Measurements from ENCODE around the gene PRDM15. TPM values are rescaled to one million over a fixed set of nuclear protein-coding genes. Genes with fewer than 3 reads are reported as not detected.

Gene PRDM15
- total and polyA plus RNA-seq, 2 donors (not counting 3 experiments of a cell fraction or from before 2014, with no cell fraction given), result 11.8 to 12.9 TPM

DNA sequence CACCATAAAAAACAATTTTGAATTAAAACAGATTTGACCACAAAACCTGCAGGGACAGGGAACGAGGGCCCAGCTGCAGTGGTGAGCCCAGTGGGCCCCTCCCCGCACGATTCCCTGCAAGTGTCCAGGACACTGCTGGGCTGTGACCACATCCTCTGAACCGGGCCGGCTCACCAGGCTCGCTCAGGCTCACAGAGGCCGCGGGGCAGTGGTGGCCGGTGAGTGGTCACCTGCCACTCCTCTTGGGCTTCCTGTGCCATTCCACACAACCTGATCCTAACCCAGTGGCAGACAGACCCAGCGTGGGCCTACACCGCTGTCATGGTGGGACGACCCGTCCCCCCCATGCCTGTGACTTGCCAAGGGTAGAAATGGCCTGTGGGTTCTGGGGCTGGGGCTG is 75.8 kb downstream of the PRDM15 start:
- H3K4me2 ChIP-seq (ENCODE audit: insufficient read depth, low read length), result no peak overlapping the region
- intact Hi-C loops (cut with micrococcal nuclease), result no loop called here
- no peaks in the 10 kb centered on the region for H3K4me1 ChIP-seq (ENCODE audit: control insufficient read depth, extremely low read depth, insufficient read depth, low read length)
- FAIRE-seq (no peak), DNase-seq (ENCODE audit: low read depth, low spot score) (no peak)
- H3K79me2 ChIP-seq (ENCODE audit: control insufficient read depth, insufficient read depth, low read length), result no peaks in the 10 kb centered on the region
- no peaks in the 10 kb centered on the region for H4K20me1 ChIP-seq (replicated peaks; ENCODE audit: control insufficient read depth, extremely low read depth, insufficient read depth, low read length)
- H3K9ac ChIP-seq (replicated peaks; ENCODE audit: extremely low read depth, insufficient read depth, low read length), result no peak overlapping the region
- peaks cover 0 to 11% of the 10 kb centered on the region in 2 experiments for H3K36me3 ChIP-seq (ENCODE audit: control insufficient read depth in 2 of 2, extremely low read depth in 1 of 2, insufficient read depth in 2 of 2, low read length in 2 of 2)
- H3K9me3 ChIP-seq (replicated peaks; ENCODE audit: control insufficient read depth, insufficient read depth, low read length), result no peaks in the 10 kb centered on the region
- dilution Hi-C loops (cut with MboI; ENCODE audit: extremely low pct_ligation_motif_present, low sequenced_read_pairs), result no loop called here
- CTCF ChIA-PET, result interaction anchor here (1.2 kb wide), 1 partner anchor 74 kb away, joined by 3 read pairs; no protein-coding TSS in a partner anchor
- no peaks in the 10 kb centered on the region for H3K9me1 ChIP-seq (replicated peaks; ENCODE audit: control insufficient read depth, extremely low read depth, insufficient read depth, low read length)
- no peak overlapping the region for H3K27ac ChIP-seq (ENCODE audit: insufficient read depth, low read depth, low read length)
- BruUV-seq (replicated peaks), result no TSS peak
- no peak overlapping the region for H3K4me3 ChIP-seq (replicated peaks in 1 of 3; ENCODE audit: insufficient read depth in 1 of 3, low read depth in 1 of 3, low read length in 3 of 3)
- POLR2A ChIA-PET, result no interaction called here
- no peak for TF ChIP-seq MYC (IDR thresholded peaks at IDR 0.05; ENCODE audit: low read depth, low read length)
- TF ChIP-seq EZH2 (IDR thresholded peaks at IDR 0.05; ENCODE audit: borderline replicate concordance, low read depth, low read length, severe bottlenecking), result no peak
- TF ChIP-seq, protein P1, sequence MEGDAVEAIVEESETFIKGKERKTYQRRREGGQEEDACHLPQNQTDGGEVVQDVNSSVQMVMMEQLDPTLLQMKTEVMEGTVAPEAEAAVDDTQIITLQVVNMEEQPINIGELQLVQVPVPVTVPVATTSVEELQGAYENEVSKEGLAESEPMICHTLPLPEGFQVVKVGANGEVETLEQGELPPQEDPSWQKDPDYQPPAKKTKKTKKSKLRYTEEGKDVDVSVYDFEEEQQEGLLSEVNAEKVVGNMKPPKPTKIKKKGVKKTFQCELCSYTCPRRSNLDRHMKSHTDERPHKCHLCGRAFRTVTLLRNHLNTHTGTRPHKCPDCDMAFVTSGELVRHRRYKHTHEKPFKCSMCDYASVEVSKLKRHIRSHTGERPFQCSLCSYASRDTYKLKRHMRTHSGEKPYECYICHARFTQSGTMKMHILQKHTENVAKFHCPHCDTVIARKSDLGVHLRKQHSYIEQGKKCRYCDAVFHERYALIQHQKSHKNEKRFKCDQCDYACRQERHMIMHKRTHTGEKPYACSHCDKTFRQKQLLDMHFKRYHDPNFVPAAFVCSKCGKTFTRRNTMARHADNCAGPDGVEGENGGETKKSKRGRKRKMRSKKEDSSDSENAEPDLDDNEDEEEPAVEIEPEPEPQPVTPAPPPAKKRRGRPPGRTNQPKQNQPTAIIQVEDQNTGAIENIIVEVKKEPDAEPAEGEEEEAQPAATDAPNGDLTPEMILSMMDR (IDR thresholded peaks at IDR 0.05; ENCODE audit: extremely low read depth in 1 of 2, insufficient read depth in 1 of 2, low read depth in 1 of 2, low read length in 2 of 2), result no peak
- TF ChIP-seq, protein P2, sequence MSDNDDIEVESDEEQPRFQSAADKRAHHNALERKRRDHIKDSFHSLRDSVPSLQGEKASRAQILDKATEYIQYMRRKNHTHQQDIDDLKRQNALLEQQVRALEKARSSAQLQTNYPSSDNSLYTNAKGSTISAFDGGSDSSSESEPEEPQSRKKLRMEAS (IDR thresholded peaks at IDR 0.05; ENCODE audit: insufficient read depth, insufficient read length), result no peak
- no peak for TF ChIP-seq FOS (IDR thresholded peaks at IDR 0.05; ENCODE audit: borderline replicate concordance, insufficient read depth, low read length)
- H2AFZ ChIP-seq (ENCODE audit: low read depth, low read length), result no peak overlapping the region
- no peaks in the 10 kb centered on the region for H3K27me3 ChIP-seq (ENCODE audit: control insufficient read depth in 2 of 2, insufficient read depth in 2 of 2, low read length in 2 of 2)

DNA sequence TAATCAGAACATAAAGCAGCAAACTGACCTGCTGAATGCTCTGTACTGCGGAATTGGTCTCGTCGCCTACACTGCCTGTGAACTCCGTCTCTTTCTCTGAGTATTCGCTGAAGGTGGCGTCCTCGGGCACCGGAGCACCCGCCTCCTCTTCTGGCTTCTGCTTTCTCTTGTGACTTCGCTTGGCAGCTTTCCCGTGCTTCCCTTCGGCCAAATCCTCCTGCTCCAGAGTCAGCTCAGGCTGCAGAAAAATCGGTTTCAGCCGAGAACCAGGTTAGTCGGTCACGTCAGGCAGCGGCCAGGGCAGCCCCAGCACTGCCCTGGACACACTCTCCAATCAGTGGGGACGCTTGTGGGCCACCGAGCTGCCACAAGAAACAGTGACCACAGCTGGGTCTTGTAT is 76.5 kb downstream of the PRDM15 start:
- FAIRE-seq (no peak), DNase-seq (ENCODE audit: low read depth, low spot score) (no peak)
- POLR2A ChIA-PET, result no interaction called here
- no TSS peak for BruUV-seq (replicated peaks)
- CTCF ChIA-PET, result no interaction called here
- Histone ChIP-seq H3K4me3 (replicated peaks in 1 of 3; ENCODE audit: insufficient read depth in 1 of 3, low read depth in 1 of 3, low read length in 3 of 3) (no peak overlapping the region), H3K79me2 (ENCODE audit: control insufficient read depth, insufficient read depth, low read length) (no peaks in the 10 kb centered on the region), H3K36me3 (ENCODE audit: control insufficient read depth in 2 of 2, extremely low read depth in 1 of 2, insufficient read depth in 2 of 2, low read length in 2 of 2) (peaks cover 0 to 11% of the 10 kb centered on the region in 2 experiments), H3K4me1 (ENCODE audit: control insufficient read depth, extremely low read depth, insufficient read depth, low read length) (no peaks in the 10 kb centered on the region), H3K4me2 (ENCODE audit: insufficient read depth, low read length) (no peak overlapping the region), H3K27me3 (ENCODE audit: control insufficient read depth in 2 of 2, insufficient read depth in 2 of 2, low read length in 2 of 2) (no peaks in the 10 kb centered on the region), H3K9me1 (replicated peaks; ENCODE audit: control insufficient read depth, extremely low read depth, insufficient read depth, low read length) (no peaks in the 10 kb centered on the region), H3K9ac (replicated peaks; ENCODE audit: extremely low read depth, insufficient read depth, low read length) (no peak overlapping the region), H3K9me3 (replicated peaks; ENCODE audit: control insufficient read depth, insufficient read depth, low read length) (no peaks in the 10 kb centered on the region), H2AFZ (ENCODE audit: low read depth, low read length) (no peak overlapping the region), H4K20me1 (replicated peaks; ENCODE audit: control insufficient read depth, extremely low read depth, insufficient read depth, low read length) (no peaks in the 10 kb centered on the region), H3K27ac (ENCODE audit: insufficient read depth, low read depth, low read length) (no peak overlapping the region)
- TF ChIP-seq JUN (IDR thresholded peaks at IDR 0.05; ENCODE audit: borderline replicate concordance, insufficient read depth, insufficient read length, low read depth) (no peak), MYC (IDR thresholded peaks at IDR 0.05; ENCODE audit: low read depth, low read length) (no peak), FOS (IDR thresholded peaks at IDR 0.05; ENCODE audit: borderline replicate concordance, insufficient read depth, low read length) (no peak), EZH2 (IDR thresholded peaks at IDR 0.05; ENCODE audit: borderline replicate concordance, low read depth, low read length, severe bottlenecking) (no peak), GATA2 (IDR thresholded peaks at IDR 0.05; ENCODE audit: insufficient read depth, insufficient read length, low read depth, low read length) (no peak), POLR2A (IDR thresholded peaks at IDR 0.05; ENCODE audit: low read depth, low read length) (no peak), POLR2AphosphoS5 (IDR thresholded peaks at IDR 0.05; ENCODE audit: insufficient read depth, low read depth, low read length) (no peak)
- TF ChIP-seq, protein P2 (IDR thresholded peaks at IDR 0.05; ENCODE audit: insufficient read depth, insufficient read length), result no peak
- TF ChIP-seq, protein P1 (IDR thresholded peaks at IDR 0.05; ENCODE audit: extremely low read depth in 1 of 2, insufficient read depth in 1 of 2, low read depth in 1 of 2, low read length in 2 of 2), result no peak
- intact Hi-C loops (cut with micrococcal nuclease), result no loop called here
- dilution Hi-C loops (cut with MboI; ENCODE audit: extremely low pct_ligation_motif_present, low sequenced_read_pairs), result no loop called here
